Suprapubic skin (tissue), 4 donors: ENCODE results near the gene MIB1. TPM values are rescaled to one million over a fixed set of nuclear protein-coding genes. Genes with fewer than 3 reads are reported as not detected.
A peak's percentile ranks its signal among the peaks of the same experiment; 100 is the strongest.

Source experiments
- DNase-seq, 2 donors: peaks; one replicate each; pipeline ENCODE4 v3.0.0-alpha.2; 2019; ENCODE audit warnings: low spot score in 2 of 2
- H3K27ac ChIP-seq: fragments of 200-600 bp; sonication (generic); one replicate; pipeline ENCODE4 v1.5.1; 2019
- H3K27me3 ChIP-seq: fragments of 200-600 bp; sonication (generic); one replicate; pipeline ENCODE4 v1.5.1; 2019
- H3K36me3 ChIP-seq: fragments of 200-600 bp; sonication (generic); one replicate; pipeline ENCODE4 v1.5.1; 2019
- H3K4me1 ChIP-seq: fragments of 200-600 bp; sonication (generic); one replicate; pipeline ENCODE4 v1.5.1; 2019
- H3K4me3 ChIP-seq: fragments of 200-600 bp; sonication (generic); one replicate; pipeline ENCODE4 v1.5.1; 2019; ENCODE audit warnings: mild to moderate bottlenecking
- H3K9me3 ChIP-seq: fragments of 200-600 bp; sonication (generic); one replicate; pipeline ENCODE4 v1.5.1; 2019
- EP300 ChIP-seq: sonication (generic); formaldehyde crosslinking; IDR thresholded peaks from one replicate; pipeline ENCODE4 v1.6.1; 2017; ENCODE audit warnings: antibody characterized with exemption
- POLR2A ChIP-seq, 2 donors: fragments of 450-650 bp; IDR thresholded peaks; one replicate each; pipeline ENCODE4 v1.6.1; 2017; ENCODE audit warnings: antibody characterized with exemption in 2 of 2, mild to moderate bottlenecking in 2 of 2, moderate library complexity in 2 of 2
- POLR2AphosphoS5 ChIP-seq, 3 donors: sonication (generic); formaldehyde crosslinking; IDR thresholded peaks; one replicate each; pipeline ENCODE4 v1.6.1; 2017; ENCODE audit warnings: antibody characterized with exemption in 3 of 3
- WGBS: methylation state at CpG from one replicate; pipeline ENCODE4 v1.1.5; 2018; 5-methylcytosine and 5-hydroxymethylcytosine counted together
- total RNA-seq, 4 donors: library from RNA; depleted of rRNA; stranded (reverse); fragments of >200 nt; gene quantifications; one replicate each; pipeline ENCODE4 v1.1.0, GENCODE V29; 2016
- TF ChIP-seq, protein P1 (sequence below), 2 donors: fragments of 200-600 bp in 1 of 2; fragments of 450-650 bp in 1 of 2; sonication (generic) in 1 of 2; IDR thresholded peaks; one replicate each; pipeline ENCODE4 v1.5.1; 2016 to 2019; ENCODE audit warnings: antibody characterized with exemption in 2 of 2, mild to moderate bottlenecking in 1 of 2, moderate library complexity in 1 of 2

The MIB1 gene
- total RNA-seq, 4 donors from 2014 or later, result 16.6 to 25.4 (median 24.1) TPM

DNA sequence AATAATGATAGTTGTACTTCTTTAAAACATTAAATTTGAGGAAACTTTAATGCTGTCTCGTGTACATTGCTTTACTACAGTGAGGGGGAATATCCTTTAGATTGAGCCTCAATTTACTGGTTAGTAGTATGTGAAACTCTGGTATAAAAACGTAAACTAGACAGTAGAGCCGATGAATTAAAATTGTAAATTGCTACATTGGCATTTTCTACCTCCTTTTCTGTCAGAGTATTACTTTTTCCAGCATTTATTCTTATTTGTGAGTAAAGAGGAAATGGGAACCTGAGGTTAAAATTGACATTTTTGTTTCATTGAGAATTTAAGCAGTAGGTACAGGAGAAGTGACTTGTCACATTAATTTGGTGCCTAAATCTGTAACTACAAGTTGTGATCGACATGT is 128.2 kb downstream of the MIB1 start:
- WGBS, result 91% methylated on average over 4 of the region's 4 CpGs

DNA sequence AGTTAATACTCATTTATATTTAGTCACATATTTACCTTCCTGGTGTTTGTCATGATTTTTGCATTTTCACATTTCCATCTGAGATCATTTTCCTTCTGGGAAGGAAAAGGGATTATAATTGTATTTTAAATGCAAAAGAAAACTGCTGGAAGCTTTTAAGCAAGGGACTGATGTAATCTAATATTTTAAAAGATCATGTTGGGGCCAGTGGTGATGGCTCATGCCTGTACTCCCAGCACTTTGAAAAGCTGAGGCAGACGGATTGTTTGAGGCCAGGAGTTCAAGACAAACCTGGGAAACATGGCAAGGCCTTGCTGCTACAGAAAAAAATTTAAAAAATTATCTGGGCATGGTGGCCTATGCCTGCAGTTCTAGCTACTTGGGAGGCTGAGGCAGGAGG is 149.0 kb downstream of the MIB1 start:
- H3K4me3 ChIP-seq, result no peak overlapping the region
- no peaks in the 10 kb centered on the region for H3K4me1 ChIP-seq
- H3K9me3 ChIP-seq, result no peaks in the 10 kb centered on the region
- no peaks in the 10 kb centered on the region for H3K27me3 ChIP-seq
- no peaks in the 10 kb centered on the region for H3K36me3 ChIP-seq
- no peak for DNase-seq
- TF ChIP-seq EP300, result no peak
- TF ChIP-seq, protein P1, sequence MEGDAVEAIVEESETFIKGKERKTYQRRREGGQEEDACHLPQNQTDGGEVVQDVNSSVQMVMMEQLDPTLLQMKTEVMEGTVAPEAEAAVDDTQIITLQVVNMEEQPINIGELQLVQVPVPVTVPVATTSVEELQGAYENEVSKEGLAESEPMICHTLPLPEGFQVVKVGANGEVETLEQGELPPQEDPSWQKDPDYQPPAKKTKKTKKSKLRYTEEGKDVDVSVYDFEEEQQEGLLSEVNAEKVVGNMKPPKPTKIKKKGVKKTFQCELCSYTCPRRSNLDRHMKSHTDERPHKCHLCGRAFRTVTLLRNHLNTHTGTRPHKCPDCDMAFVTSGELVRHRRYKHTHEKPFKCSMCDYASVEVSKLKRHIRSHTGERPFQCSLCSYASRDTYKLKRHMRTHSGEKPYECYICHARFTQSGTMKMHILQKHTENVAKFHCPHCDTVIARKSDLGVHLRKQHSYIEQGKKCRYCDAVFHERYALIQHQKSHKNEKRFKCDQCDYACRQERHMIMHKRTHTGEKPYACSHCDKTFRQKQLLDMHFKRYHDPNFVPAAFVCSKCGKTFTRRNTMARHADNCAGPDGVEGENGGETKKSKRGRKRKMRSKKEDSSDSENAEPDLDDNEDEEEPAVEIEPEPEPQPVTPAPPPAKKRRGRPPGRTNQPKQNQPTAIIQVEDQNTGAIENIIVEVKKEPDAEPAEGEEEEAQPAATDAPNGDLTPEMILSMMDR (IDR thresholded peaks at IDR 0.05), result no peak
- TF ChIP-seq POLR2A (IDR thresholded peaks at IDR 0.05), result no peak
- TF ChIP-seq POLR2AphosphoS5 (IDR thresholded peaks at IDR 0.05), result no peak
- H3K27ac ChIP-seq, result no peak overlapping the region
- WGBS, result 43% methylated on average over 1 of the region's 1 CpG

More for the DNA sequence above, 128.2 kb downstream of the MIB1 start:
- Histone ChIP-seq H3K4me1 (no peaks in the 10 kb centered on the region), H3K4me3 (no peak overlapping the region), H3K36me3 (peaks cover 32% of the 10 kb centered on the region), H3K27ac (no peak overlapping the region), H3K27me3 (no peaks in the 10 kb centered on the region), H3K9me3 (peaks cover 11% of the 10 kb centered on the region)
- TF ChIP-seq EP300 (no peak), POLR2AphosphoS5 (IDR thresholded peaks at IDR 0.05) (no peak), POLR2A (IDR thresholded peaks at IDR 0.05) (no peak)
- TF ChIP-seq, protein P1 (IDR thresholded peaks at IDR 0.05), result no peak
- DNase-seq, result no peak

DNA sequence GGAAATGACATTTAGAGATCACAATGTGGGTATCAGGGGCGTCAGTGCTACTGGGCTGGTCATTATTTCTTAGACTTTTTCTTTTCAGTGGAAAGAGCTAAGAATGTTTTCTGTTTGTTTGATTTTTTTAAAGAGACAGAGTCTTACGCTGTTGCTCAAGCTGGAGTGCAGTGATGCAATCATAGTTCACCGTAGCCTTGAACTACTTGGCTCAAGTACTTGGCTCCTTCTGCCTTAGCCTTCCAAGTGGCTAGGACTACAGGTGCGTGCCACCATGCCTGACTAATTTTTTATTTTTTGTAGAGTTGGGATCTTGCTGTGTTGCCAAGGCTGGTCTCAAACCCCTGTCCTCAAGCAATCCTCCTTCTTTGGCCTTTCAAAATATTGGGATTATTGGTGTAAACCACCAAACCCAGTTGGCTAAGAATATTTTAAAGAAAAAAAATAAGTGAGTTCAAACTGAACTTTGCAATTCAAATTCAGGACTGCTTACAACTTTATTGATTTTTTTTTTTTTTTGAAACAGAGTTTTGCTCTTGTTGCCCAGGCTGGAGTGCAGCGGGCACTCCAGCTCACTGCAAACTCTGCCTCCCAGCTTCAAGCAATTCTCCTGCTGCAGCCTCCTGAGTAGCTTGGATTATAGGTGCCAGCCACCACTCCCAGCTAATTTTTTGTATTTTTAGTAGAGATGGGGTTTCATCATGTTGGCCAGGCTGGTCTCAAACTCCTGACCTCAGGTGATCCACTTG is 154.2 kb downstream of the MIB1 start:
- H3K4me1 ChIP-seq, result peaks cover 4% of the 10 kb centered on the region
- H3K4me3 ChIP-seq, result no peak overlapping the region
- H3K36me3 ChIP-seq, result no peaks in the 10 kb centered on the region
- TF ChIP-seq EP300, result no peak
- TF ChIP-seq, protein P1 (IDR thresholded peaks at IDR 0.05), result no peak
- no peak for TF ChIP-seq POLR2A (IDR thresholded peaks at IDR 0.05)
- no peak for TF ChIP-seq POLR2AphosphoS5 (IDR thresholded peaks at IDR 0.05)
- no peak for DNase-seq
- H3K27me3 ChIP-seq, result peaks cover 8% of the 10 kb centered on the region
- WGBS, result 58% methylated on average over 5 of the region's 5 CpGs
- H3K27ac ChIP-seq, result no peak overlapping the region
- no peaks in the 10 kb centered on the region for H3K9me3 ChIP-seq

DNA sequence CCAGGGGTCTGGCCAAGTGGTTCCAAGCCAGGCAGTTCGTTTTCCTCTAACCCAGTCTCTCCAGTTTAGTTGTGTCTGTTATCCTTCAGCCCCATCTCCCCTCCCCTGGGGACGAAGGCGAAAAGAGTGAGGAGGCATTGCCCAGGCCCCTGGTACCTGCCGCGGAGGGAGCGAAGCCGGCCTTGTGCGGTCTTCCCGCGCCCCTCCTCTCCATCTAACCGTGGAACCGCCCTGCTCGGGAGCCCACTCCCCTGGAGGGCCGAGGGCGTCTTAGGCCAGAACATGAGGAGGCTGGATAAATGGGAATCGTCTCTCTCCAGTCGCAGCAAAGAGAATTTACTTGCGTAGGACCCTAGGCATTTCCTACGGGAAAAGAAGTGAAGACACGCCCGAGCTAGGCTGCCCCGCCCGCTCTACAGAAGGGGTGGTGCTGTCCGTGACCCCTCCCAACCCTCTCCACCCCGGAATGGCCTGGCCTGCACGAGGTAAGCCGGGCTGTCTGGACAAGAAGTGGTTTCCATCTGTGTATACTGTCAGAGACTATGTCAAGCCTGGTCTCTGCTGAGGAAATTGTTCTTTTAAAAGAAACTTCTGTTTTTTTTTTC is 156.2 kb downstream of the MIB1 start:
- H3K27me3 ChIP-seq, result peaks cover 14% of the 10 kb centered on the region
- 31% methylated on average over 18 of the region's 27 CpGs for WGBS
- H3K4me3 ChIP-seq, result no peak overlapping the region
- DNase-seq, result no peak
- TF ChIP-seq EP300, result no peak
- no peak for TF ChIP-seq POLR2A (IDR thresholded peaks at IDR 0.05)
- TF ChIP-seq, protein P1 (IDR thresholded peaks at IDR 0.05), result no peak
- no peak for TF ChIP-seq POLR2AphosphoS5 (IDR thresholded peaks at IDR 0.05)
- peaks cover 7% of the 10 kb centered on the region for H3K4me1 ChIP-seq
- H3K27ac ChIP-seq, result no peak overlapping the region
- no peaks in the 10 kb centered on the region for H3K36me3 ChIP-seq
- H3K9me3 ChIP-seq, result no peaks in the 10 kb centered on the region

DNA sequence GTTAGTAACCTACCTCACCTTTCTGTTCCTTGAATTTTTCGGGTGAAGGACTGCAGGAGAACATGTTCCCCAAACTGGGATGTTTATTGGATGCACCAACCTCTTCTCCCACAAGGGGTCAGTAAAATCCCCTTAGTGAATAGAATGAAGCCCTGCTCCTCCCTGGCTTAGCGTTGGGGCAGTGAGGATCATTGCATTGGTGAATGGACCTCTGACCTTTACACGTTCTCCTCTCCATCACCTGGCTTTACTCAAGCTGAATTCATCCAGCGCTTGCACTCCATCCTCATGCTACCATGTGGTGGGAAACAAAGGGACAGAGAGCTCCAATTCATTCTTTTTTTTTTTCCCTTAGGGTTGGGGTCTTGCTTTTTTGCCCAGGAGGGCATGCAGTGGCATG is 157.2 kb downstream of the MIB1 start:
- peaks cover 7% of the 10 kb centered on the region for H3K4me1 ChIP-seq
- no peak for DNase-seq
- no peaks in the 10 kb centered on the region for H3K36me3 ChIP-seq
- no peak overlapping the region for H3K27ac ChIP-seq
- H3K4me3 ChIP-seq, result no peak overlapping the region
- no peaks in the 10 kb centered on the region for H3K9me3 ChIP-seq
- no peak for TF ChIP-seq EP300
- no peak for TF ChIP-seq POLR2A (IDR thresholded peaks at IDR 0.05)
- TF ChIP-seq, protein P1 (IDR thresholded peaks at IDR 0.05), result peak in 1 of 2 donors; percentile 51
- 19% methylated on average over 4 of the region's 4 CpGs for WGBS
- peaks cover 14% of the 10 kb centered on the region for H3K27me3 ChIP-seq
